Spinal cord (tissue), 10 donors: ENCODE data around the gene SLC37A1. TPM values are rescaled to one million over a fixed set of nuclear protein-coding genes. Genes with fewer than 3 reads are reported as not detected.

ENCODE experiments used
- DNase-seq, 6 donors: peaks; one replicate each; pipeline versions ENCODE4 v3.0.0 to v3.0.0-alpha.2; 2013 to 2015; ENCODE audit warnings: low spot score in 6 of 6, low read depth in 4 of 6
- H3K27ac ChIP-seq: one replicate; pipeline ENCODE4 v1.5.1; 2013; ENCODE audit warnings: low read depth, low read length, control low read depth
- H3K27me3 ChIP-seq: one replicate; pipeline ENCODE4 v1.6.1; 2013; ENCODE audit warnings: low read length; ENCODE audit not compliant: control insufficient read depth, insufficient read depth
- H3K36me3 ChIP-seq: one replicate; pipeline ENCODE4 v1.6.1; 2013; ENCODE audit warnings: low read length; ENCODE audit not compliant: control insufficient read depth, insufficient read depth
- H3K4me1 ChIP-seq: one replicate; pipeline ENCODE4 v1.6.1; 2013; ENCODE audit warnings: low read length; ENCODE audit not compliant: control insufficient read depth, insufficient read depth
- H3K4me3 ChIP-seq: one replicate; pipeline ENCODE4 v1.5.1; 2013; ENCODE audit warnings: low read depth, low read length, control low read depth
- H3K9me3 ChIP-seq: one replicate; pipeline ENCODE4 v1.6.1; 2013; ENCODE audit warnings: low read length; ENCODE audit not compliant: control insufficient read depth, insufficient read depth
- WGBS: methylation state at CpG from one replicate; pipeline ENCODE4 v1.1.5; 2013; ENCODE audit warnings: missing lambda C conversion rate; ENCODE audit not compliant: insufficient coverage; 5-methylcytosine and 5-hydroxymethylcytosine counted together
- polyA plus RNA-seq, 2 donors: library from polyadenylated mRNA; unstranded; fragments of 120-200 nt; gene quantifications; one replicate each; pipeline ENCODE4 v1.2.1, GENCODE V29; 2013; ENCODE audit not compliant: insufficient read length in 2 of 2
- total RNA-seq, 2 donors: library from RNA; depleted of rRNA in 1 of 2; stranded (reverse); fragments of 120-200 nt in 1 of 2; fragments of >200 nt in 1 of 2; gene quantifications; one replicate each; pipeline versions ENCODE4 v1.2.3 to v1.2.4, GENCODE V29; 2013 to 2014
- donor health status: healthy.

Gene SLC37A1
- total and polyA plus RNA-seq, 4 donors = 8.4 to 32.3 (median 22.5) TPM

- Histone ChIP-seq H3K4me1 (no peaks in the 10 kb centered on the region), H3K9me3 (no peaks in the 10 kb centered on the region), H3K4me3 (no peak overlapping the region), H3K36me3 (peaks cover 70% of the 10 kb centered on the region), H3K27ac (no peak overlapping the region), H3K27me3 (no peaks in the 10 kb centered on the region)
- DNase-seq = no peak
- WGBS = 87% methylated on average over 4 of the region's 8 CpGs
These were observed 32.1 kb downstream of the SLC37A1 start for GRCh38 chr21:42545745-42546144.

- Histone ChIP-seq H3K4me3 (no peak overlapping the region), H3K27ac (no peak overlapping the region), H3K36me3 (peaks cover 67% of the 10 kb centered on the region), H3K4me1 (no peaks in the 10 kb centered on the region), H3K27me3 (no peaks in the 10 kb centered on the region), H3K9me3 (no peaks in the 10 kb centered on the region)
- DNase-seq = no peak
- WGBS = 89% methylated on average over 14 of the region's 14 CpGs
These were observed 32.8 kb downstream of the SLC37A1 start for GRCh38 chr21:42546433-42546832.

- no peaks in the 10 kb centered on the region for H3K9me3 ChIP-seq
- H3K27ac ChIP-seq = no peak overlapping the region
- H3K4me3 ChIP-seq = no peak overlapping the region
- DNase-seq = no peak
- H3K4me1 ChIP-seq = no peaks in the 10 kb centered on the region
- H3K36me3 ChIP-seq = peaks cover 62% of the 10 kb centered on the region
- 89% methylated on average over 19 of the region's 27 CpGs for WGBS
- no peaks in the 10 kb centered on the region for H3K27me3 ChIP-seq
These were observed 33.6 kb downstream of the SLC37A1 start for GRCh38 chr21:42547001-42547905.

- no peaks in the 10 kb centered on the region for H3K4me1 ChIP-seq
- H3K27ac ChIP-seq = no peak overlapping the region
- no peaks in the 10 kb centered on the region for H3K27me3 ChIP-seq
- WGBS = 94% methylated on average over 22 of the region's 22 CpGs
- no peaks in the 10 kb centered on the region for H3K9me3 ChIP-seq
- DNase-seq = no peak
- H3K36me3 ChIP-seq = peaks cover 60% of the 10 kb centered on the region
- no peak overlapping the region for H3K4me3 ChIP-seq
These were observed 34.3 kb downstream of the SLC37A1 start for GRCh38 chr21:42547906-42548365.

- H3K9me3 ChIP-seq = no peaks in the 10 kb centered on the region
- H3K27ac ChIP-seq = no peak overlapping the region
- no peak for DNase-seq
- peaks cover 53% of the 10 kb centered on the region for H3K36me3 ChIP-seq
- H3K27me3 ChIP-seq = no peaks in the 10 kb centered on the region
- no peak overlapping the region for H3K4me3 ChIP-seq
- no peaks in the 10 kb centered on the region for H3K4me1 ChIP-seq
- WGBS = 93% methylated on average over 17 of the region's 21 CpGs
These were observed 35.2 kb downstream of the SLC37A1 start for GRCh38 chr21:42548687-42549406.

- H3K36me3 ChIP-seq = peaks cover 48% of the 10 kb centered on the region
- no CpG with 5 or more reads among the region's 3 CpGs for WGBS
These were observed 37.2 kb downstream of the SLC37A1 start for GRCh38 chr21:42550817-42551216.

GRCh38 chr21:42552407-42553336 lies 39.0 kb downstream of the SLC37A1 start:
- peaks cover 49% of the 10 kb centered on the region for H3K36me3 ChIP-seq
- WGBS = 79% methylated on average over 8 of the region's 13 CpGs
- no peaks in the 10 kb centered on the region for H3K9me3 ChIP-seq
- no peak overlapping the region for H3K4me3 ChIP-seq
- H3K27me3 ChIP-seq = no peaks in the 10 kb centered on the region
- peaks cover 4% of the 10 kb centered on the region for H3K4me1 ChIP-seq
- H3K27ac ChIP-seq = no peak overlapping the region
- DNase-seq = no peak

More at GRCh38 chr21:42550817-42551216, 37.2 kb downstream of the SLC37A1 start:
- Histone ChIP-seq H3K4me1 (no peaks in the 10 kb centered on the region), H3K27me3 (no peaks in the 10 kb centered on the region), H3K4me3 (no peak overlapping the region), H3K9me3 (no peaks in the 10 kb centered on the region), H3K27ac (no peak overlapping the region)
- DNase-seq = no peak

- H3K27me3 ChIP-seq = no peaks in the 10 kb centered on the region
- no peak for DNase-seq
- peaks cover 41% of the 10 kb centered on the region for H3K36me3 ChIP-seq
- no CpG with 5 or more reads among the region's 3 CpGs for WGBS
- H3K4me1 ChIP-seq = peaks cover 4% of the 10 kb centered on the region
- H3K9me3 ChIP-seq = no peaks in the 10 kb centered on the region
- no peak overlapping the region for H3K27ac ChIP-seq
- H3K4me3 ChIP-seq = no peak overlapping the region
These were observed 39.8 kb downstream of the SLC37A1 start for GRCh38 chr21:42553435-42553834.
